GM12891 (cell line): ENCODE measurements around the gene TNFRSF13B.

ENCODE experiments used
- PAX5 ChIP-seq: IDR thresholded peaks from 2 replicates; pipeline ENCODE4 v1.6.1; 2011; ENCODE audit warnings: low read length, moderate library complexity, mild to moderate bottlenecking; ENCODE audit not compliant: insufficient read depth, severe bottlenecking
- POLR2A ChIP-seq: IDR thresholded peaks from 2 replicates; pipeline ENCODE4 v1.6.1; 2011; ENCODE audit warnings: low read depth, low read length, control low read depth
- POLR2AphosphoS5 ChIP-seq: IDR thresholded peaks from 2 replicates; pipeline ENCODE4 v1.6.1; 2011; ENCODE audit warnings: low read depth, low read length, control low read depth
- POU2F2 ChIP-seq: IDR thresholded peaks from 2 replicates; pipeline ENCODE4 v1.6.1; 2011; ENCODE audit warnings: low read depth, mild to moderate bottlenecking, control low read depth, low read length, moderate library complexity
- SPI1 ChIP-seq: IDR thresholded peaks from 2 replicates; pipeline ENCODE4 v1.6.1; 2011; ENCODE audit warnings: low read depth, low read length, control low read depth
- TAF1 ChIP-seq: IDR thresholded peaks from 2 replicates; pipeline ENCODE4 v1.6.1; 2011; ENCODE audit warnings: low read depth, low read length, control low read depth

GRCh38 chr17:16962804-16963203 is 9.1 kb downstream of the TNFRSF13B start:
- TF ChIP-seq POLR2A, result no peak
- no peak for TF ChIP-seq POLR2AphosphoS5
- no peak for TF ChIP-seq SPI1
- TF ChIP-seq TAF1, result no peak
- TF ChIP-seq PAX5, result no peak
- no peak for TF ChIP-seq POU2F2
